GM21717 (cell line): Measurements from ENCODE around the gene PTPRD.

Source experiments
- ATAC-seq: cut with Tn5 transposase; IDR thresholded peaks from one replicate; pipeline ENCODE4 v1.9.1; 2021; ENCODE audit warnings: mild to moderate bottlenecking, moderate library complexity; ENCODE audit not compliant: unreplicated experiment

Gene PTPRD

DNA sequence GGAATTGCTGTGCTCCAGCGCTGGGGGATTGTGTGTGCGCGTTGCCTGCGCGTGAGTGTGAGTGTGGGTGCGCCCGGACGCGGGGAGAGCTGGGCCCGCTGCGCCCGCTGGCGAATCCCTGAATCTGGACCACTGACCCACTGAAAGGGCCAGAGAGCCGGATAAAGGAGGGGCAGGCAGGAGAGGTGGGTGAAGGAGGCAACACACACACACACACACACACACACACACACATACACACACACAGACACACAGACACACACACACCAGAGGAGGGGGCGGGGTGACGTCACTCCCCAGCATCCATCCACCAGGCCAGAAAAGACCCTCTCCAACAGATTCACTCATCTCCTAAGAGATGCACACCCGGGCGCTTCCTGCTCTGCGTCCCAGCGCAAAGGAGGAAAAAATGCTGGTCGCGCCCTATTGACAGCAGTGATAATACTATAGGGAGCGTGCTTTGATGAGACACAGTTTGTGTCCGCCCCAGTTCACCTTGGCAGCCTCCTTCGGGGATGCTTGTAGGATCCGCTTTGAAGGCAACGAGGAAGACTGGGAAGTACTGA is 1754.1 kb downstream of the PTPRD start:
- ATAC-seq: no peak

DNA sequence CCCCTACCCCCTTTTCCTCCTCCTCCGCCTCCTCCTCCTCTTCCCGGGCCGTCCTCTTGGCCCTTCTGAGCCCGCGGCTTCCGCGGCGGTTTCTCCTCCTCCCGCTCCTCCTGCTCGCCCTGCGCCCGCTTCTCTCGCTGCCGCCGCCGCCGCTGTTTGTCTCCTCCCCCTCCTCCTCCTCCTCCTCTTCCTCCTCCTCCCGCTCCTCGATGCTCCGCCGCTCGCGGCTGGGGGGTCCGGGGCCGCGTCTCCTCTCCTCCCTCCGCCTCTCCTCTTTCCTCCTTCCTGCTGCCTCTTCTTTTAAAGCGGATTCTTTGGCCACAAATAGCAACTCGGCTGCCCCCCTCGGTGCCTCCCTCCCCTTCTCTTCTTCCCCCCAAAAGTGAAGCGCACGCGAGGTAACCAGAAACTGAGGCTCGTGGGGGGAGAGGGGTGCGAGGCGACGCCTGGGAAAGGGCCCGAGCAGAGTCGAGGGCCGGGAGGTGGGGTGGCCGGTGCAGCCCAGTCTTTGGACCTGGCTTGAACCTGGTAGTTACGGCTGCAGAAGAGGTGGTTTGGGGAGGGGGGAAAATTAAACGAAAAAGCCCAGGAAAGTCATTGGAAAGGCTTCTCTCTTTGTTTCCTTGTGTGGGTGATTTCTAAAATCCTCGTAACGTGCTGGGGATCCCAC is 1754.7 kb downstream of the PTPRD start:
- ATAC-seq: no peak

DNA sequence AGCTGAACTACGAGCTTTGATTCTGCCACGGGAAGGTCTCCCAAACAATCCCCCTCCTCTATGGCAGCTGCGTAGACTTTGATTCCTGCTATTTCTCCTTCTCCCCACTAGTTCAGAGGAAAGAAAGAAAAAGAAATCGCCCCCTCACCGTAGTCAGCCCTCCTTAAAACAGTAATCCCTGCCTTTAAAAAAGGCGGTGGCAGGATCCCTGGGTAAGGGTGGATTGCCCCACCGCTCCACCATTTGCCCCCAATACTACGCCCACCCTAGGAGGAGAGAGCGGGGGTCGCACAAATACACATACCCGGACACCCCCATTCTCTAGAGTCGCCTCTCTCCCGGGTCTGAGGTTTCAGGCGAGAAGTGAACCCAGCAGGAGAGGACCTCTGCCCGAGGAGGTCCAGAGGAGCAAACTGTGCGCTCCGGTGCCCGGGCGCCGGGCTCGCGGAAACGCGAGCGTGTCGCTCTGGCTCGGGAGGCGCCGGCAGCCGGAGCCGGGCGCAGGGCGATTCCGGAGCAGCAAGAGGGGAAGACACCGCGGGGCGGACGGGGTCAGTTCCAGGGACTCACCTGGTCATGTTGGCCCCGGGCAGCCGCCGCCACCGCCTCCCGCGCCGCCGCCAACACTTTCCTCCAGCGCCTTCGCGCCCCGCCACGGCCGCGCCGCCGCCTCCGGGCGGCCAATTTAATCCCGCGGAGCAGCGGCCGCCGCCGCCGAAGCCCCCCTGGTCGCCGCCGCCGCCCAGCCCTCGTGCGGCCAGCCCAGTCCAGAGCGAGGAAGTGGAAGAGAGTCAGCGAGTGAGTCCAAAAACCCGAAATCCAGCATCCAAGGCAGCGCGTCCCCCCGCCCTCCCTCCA is 1755.5 kb downstream of the PTPRD start:
- no peak for ATAC-seq

DNA sequence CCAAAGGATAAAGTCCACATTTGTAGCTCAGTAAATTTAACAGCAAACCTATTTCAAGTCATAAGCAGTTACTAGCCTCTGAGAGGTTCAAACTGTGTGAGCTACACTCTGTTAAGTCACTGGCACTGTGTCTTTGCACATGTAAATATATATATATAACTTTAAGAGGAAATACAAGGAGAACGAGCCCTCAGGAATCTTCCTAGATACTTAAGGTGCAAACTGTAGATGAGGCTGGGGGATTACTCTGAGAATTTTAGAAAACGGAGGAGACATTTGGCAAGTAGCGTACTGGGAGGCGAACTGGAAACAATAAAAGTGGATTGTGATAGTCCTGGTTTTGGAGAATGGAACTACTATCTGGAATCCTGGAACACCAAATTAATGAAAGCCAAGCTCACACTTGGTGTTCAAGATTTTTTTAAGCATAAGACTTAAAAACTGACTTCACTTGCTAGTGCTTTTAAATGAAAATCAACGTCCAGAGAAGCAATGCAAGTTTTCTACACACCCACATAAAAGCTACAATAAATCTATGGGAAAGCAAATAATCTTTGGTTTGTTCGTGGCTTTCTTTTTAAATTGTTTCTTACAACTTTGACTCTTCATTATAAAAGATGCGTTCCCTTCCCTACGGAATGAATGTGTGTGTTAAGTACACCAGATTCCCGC is 1756.3 kb downstream of the PTPRD start:
- no peak for ATAC-seq

DNA sequence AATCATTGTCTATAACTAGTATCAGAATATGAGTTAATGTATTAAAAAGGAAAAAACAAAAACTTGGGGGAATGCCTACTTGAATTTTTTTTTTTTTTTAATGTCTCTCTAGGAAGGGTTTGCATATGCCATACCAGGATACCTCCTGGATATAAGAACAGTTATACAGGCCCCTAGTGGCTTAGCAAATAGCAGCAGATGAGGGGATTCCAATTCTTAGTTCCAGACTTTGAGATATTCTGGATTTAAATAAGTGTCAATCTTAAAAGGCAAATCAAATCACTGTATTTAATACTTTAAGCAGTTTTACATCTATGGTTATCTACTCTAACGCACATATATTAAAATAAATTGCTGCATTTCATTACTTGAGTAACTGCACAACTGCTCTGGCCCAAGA is 1757.8 kb downstream of the PTPRD start:
- ATAC-seq: no peak

DNA sequence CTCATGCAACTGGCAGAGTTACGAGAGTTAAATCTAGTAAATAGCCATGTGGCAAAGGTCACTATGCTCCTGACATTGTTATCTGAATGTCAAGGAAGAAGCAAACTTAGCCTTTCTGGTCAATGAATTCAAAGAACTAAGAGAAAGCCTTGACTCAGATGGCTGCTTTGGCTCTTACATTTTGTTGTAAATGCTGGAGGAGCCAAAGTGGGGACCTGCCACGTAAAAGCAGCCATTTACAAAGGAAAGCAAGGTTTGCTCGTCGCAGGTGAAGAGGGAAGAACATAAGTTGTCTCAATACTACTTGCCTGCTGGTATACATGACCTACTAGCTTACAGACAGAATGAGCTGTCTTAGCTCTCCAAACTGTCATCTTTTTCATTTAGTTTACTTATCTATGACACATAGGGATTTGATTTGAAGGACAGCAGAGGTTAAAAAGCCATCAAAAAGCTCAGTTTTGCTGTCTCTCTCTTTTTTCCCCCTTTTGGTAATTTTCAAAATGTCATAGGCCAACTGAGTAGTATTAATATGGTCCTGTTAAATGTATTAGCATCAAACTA is 1760.4 kb downstream of the PTPRD start:
- no peak for ATAC-seq

DNA sequence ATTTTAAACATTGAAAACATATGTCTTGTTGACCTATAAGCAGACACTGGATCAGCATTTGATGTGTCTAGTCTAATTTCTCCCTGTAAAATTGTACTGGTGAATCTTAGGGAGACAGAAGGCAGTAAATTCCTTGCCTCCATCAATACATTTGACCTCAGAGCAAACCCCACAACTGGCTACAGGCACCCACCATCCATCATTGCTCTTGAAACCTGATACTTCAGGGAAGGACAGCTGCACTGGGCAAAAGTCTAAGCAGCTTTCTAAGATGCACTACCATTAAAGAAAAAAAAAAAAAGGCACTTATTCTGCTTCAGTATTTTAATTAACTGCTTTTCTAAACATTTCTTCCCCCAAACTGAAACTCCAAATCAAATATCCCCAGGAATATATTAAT is 1761.9 kb downstream of the PTPRD start:
- no peak for ATAC-seq

DNA sequence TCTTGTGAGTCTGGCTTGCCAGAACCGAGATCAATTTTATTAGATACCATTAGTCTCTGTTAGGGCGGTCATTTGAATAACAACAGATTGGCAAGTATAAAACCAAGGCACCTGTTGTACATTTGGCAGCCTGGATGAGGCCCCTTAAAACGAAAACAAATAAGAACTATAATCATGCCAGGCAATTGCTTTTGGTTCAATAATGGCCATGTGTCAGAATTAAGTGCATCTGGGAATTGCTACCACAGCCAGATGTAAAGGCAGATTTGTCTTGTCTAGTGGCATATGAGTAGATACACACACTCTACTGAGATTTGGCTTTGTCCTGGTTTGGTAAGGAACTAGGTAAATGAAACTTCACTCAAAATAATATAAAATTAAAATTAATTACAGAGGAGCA is 1767.0 kb downstream of the PTPRD start:
- no peak for ATAC-seq

DNA sequence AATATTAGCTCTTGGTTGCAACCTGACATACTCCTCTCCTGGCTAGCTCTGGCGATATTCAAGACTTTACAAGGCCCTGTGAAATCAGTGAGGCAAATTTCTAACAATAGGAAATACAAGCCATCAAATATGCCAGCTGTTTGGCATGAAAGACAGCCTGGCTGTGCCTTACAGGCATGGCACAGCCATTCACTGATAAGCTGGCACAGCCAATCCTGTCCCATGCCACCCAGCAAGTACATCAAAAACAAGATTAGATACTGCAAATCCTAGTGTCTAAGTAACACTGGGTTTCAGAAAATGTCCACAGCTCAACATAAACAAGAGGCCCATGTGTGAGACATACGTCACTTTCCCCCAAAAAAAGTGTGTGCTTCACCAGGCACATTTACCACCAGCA is 1767.4 kb downstream of the PTPRD start:
- ATAC-seq: no peak

DNA sequence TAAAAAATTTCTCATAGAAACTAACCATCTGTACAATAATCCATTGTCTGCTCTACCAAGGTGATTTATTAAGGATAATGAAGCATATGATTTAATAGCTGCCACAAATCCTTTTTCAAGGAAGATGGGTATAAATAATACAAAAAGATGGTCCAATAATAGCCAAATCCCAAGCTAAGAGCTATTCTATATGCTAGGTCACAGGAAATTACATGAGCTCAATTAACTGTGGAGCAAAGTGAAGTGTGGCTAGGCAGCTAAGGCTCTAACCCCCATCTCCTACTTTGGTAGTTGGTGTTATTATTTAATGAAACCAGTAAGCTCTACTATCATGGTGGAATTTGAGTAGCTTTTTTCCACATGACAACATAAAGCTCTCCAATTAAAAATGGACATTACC is 1768.3 kb downstream of the PTPRD start:
- no peak for ATAC-seq

DNA sequence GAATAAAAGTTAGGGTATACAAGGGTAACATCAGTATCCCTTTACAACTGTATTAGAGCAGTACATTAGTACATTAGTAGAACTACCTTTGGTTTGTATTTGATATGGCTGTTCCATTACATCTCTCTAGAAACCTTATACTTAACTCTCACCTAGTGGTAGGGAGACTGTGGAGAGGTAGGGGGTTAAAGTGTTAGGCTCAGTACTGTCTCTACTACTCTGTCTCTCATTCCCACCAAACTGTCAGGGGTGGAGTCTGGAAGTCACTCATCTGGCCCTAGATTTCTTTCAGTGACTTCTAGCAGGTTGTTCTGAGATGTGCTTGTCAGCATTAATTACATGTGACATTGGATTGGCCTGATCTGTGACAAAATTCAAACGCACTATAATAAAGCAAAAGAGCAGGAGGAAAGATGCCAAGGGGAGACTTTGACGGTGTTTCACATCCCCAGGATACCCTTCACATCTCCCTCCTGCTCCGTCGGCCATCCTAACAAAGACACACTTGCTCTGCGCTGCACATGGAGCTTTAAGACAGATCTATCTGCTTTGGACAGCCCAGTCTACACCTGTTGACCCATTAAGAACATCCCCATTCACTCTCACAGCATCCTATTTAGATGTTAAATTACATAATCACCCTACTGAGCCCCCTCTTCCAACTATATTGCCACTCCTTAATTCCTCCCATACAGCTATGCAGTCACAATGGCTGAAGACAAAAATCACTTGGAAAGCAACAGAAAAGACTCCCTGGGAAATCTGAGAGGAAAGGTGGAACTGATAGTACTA is 1770.2 kb downstream of the PTPRD start:
- no peak for ATAC-seq

DNA sequence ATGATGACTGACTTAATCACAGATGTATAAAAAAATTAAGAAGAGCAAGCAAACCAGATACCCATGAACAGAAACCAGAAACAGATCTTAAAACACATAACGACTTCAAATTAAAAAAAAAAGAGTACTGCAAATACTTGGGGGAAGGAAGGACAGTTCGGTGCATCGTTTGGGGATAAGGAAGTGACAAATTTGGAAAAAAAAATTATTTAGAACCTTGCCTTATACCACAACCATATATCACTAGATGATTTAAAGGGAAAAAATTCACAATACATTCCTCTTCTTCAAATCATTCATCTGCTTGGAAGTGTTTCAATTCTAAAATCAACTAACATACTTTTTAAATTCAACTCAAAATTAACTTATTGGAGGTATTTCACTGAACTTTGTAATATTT is 1774.7 kb downstream of the PTPRD start:
- no peak for ATAC-seq

DNA sequence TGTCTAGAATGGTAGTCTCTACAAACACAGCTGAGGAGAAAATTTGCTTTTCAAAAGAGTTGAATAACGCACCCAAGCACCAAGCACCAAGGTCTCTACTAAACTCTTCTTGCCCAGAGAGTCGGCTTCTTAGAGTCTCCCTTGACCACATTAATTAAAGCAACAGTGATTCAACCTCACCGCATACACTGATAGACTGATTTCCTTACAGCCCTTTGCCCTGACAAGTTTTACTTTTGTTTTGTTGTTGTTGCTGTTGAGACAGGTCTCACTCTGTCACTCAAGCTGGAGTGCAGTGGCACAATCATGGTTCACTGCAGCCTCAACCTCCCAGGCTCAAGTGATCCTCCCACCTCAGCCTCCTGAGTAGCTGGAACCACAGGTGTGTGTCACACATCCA is 1777.5 kb downstream of the PTPRD start:
- ATAC-seq: no peak

DNA sequence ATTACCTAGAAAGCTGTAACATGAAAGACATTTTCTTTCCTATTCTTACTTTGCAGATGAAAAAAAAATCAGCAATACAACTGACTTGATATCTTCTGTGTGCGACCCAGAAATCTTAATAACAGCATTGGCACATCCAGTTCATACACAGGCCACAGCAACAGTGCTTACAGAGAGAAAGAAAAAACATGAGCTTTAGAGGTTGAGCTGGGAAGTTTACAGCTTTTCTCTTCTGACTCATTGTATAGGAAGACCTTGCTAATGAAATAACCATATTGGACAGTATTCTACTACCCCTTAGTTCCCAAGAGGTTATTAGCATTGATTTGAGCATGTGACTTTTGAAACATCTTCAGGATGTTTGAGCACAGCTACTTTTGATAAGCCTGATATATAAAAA is 1779.8 kb downstream of the PTPRD start:
- ATAC-seq: no peak

DNA sequence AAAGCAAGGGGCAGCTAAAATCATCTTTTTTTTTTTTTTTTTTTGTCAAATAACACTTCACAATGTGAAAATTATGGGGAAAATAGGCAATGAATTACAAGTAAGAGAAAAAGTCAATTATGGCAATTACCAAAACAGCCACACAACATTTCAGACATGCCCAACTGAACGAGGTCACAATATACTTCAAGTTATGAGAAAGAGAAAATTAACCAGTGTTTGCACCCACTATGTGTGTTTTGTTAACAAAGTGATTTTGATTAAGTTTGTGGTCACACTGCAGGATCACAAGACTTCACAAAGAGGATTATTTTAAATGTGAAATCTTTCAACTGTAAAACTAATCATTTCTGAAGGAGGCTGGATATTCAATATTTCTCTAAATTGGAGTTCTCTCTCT is 1780.4 kb downstream of the PTPRD start:
- ATAC-seq: no peak

DNA sequence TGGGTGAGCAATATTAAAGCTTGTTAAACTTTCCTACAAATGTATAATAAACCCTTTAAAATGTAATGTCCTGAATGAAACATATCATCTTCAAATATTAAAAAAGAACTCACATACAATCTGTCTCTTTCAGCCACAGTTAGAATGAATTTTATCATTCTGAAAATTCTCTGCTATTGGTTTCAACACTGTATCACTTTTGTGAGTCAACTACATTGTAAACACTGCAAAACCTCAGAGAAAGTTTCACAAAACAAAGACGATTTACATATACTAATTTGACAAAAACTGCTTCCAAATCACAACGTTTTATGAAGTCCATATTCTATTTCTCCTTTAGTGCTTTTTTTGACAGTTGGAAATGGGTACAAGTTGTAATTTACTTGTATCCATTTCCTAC is 1781.2 kb downstream of the PTPRD start:
- ATAC-seq: no peak

DNA sequence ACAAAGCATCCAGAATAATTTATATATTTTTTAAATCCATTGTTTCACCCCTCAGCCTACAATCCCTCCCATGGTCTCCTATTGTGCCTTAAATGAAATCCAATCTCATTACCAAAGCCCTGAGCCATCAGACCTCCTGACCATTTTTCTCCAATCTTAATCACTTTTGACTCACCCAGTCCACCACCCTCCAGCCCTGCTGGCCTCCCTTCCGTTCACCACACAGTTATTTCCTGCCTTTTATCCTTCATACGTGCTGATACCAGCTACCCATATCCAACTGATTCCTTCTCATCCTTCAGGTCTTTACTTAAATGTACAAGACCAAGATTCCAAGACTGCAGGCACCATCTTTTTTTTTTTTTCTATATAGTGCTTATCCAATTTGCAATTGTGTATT is 1786.5 kb downstream of the PTPRD start:
- ATAC-seq: no peak

DNA sequence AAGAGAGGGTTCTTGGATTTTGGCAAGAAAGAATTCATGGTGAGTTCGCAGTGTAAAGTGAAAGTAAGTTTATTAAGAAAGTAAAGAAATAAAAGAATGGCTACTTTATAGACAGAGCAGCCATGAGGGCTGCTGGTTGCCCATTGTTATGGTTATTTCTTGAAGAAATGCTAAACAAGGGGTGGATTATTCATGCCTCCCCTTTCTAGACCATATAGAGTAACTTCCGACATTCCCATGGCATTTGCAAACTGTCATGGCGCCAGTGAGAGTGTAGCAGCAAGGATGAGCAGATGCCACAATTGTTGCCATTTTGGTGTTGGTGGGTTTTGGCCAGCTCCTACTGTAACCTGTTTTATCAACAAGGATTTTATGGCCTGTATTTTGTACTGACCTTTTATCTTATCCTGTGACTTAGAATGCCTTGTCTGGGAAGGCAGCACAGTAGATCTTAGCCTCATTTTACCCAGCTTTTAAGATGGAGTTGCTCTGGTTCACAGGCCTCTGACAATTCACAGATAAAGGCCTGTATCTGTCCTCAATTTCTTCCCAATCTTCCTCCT is 1787.1 kb downstream of the PTPRD start:
- ATAC-seq: no peak

DNA sequence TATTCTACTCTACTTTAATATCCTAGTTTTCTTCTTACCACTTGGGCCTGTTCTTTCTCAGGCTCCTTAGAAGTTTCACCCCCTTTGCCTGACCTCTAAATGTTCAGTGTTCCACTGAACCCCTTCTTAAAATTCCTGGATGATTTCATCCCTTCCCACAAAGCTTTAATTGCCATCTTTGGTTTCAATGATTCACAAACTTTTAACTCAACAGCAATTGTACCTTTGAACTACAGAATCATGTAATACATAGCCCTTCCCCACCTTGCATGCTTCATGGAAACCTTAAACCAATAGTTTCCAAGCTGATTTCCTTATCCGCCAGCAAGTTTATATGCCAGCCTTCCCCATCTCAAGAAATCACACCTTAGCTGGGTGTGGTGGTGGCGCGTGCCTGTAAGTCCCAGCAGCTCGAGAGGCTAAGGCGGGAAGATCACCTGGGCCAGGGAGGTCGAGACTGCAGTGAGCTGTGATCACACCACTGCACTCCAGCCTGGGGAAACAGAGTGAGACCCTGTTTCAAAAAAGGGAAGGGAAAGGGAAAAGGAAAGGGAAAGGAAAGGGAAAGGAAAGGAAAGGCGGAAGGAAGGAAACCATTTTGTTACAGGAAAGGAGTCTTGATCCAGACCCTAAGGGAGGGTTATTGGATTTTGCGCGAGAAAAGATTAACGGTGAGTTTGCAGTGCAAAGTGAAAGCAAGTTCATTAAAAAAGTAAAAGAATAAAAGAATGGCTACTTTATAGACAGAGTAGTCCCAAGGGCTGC is 1789.5 kb downstream of the PTPRD start:
- ATAC-seq: no peak

DNA sequence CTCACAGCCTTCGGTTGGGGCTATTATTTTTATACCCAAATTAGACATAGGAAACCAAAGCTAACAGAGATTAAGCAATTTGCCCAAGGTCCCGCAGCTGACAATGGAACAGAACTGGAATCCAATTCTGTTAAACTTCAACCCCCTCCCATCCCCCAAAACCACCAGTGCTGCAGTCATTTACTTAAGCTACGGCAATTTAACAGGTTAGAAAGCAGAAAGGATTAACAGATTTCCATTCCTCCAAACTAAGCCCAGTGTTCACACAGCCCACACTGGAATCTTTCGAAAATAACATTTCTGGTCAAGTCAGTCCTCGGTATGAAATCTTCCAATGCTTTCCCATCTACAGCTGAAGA is 1790.2 kb downstream of the PTPRD start:
- no peak for ATAC-seq
